HuH-7 (cell line): ENCODE data around the gene SIT1.
A peak's percentile ranks its signal among the peaks of the same experiment; 100 is the strongest.
"Not testable (repeated sequence)": the region's sequence is repeated elsewhere in the genome, so short reads cannot be mapped to it uniquely, and the experiment has no call there.

Experiments
- DNase-seq: peaks from one replicate; pipeline ENCODE4 v3.0.0; 2011; ENCODE audit warnings: low spot score

Gene SIT1

DNA sequence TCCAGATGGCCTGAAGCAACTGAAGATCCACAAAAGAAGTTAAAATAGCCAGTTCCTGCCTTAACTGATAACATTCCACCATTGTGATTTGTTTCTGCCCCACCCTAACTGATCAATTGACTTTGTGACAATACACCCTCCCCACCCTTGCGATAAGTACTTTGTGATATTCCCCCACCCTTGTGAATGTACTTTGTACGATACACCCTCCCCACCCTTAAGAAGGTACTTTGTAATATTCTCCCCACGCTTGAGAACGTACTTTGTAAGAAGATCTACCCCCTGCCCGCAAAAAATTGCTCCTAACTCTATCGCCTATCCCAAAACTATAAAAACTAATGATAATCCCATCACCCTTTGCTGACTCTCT, 13.9 kb downstream of the SIT1 start:
- not testable (repeated sequence) for DNase-seq

- no peak for DNase-seq
These were observed 14.4 kb downstream of the SIT1 start for GRCh38 chr9:35636135-35636876.

GRCh38 chr9:35635730-35636129, 15.0 kb downstream of the SIT1 start:
- DNase-seq = no peak

- DNase-seq = no peak
These were observed 21.1 kb downstream of the SIT1 start for GRCh38 chr9:35629597-35629996.

DNA sequence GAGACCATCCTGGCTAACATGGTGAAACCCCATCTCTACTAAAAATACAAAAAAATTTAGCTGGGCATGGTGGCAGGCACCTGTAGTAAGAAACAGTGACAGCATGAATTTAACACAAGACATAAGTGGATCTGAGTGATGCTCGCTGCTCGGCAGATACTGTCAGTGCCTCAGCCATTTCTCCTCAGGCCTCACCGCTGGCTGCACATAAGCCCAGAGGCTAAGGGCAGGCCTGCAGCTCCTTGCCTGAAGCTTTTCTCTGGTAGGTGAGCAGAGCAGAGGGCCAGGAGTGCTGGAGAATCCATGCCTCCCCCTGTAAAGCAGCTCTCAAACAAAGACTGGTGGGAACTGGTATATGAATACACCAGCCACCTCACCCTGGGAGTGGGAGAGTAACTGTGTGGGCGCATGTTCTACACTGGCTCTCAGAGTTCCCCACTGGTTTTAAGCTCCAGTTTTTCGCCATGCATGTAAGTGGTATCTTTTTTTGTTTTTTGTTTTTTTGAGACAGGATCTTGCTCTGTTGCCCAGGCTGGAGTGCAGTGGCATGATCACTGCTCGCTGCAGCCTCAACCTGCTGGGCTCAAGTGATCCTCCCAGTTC, 22.2 kb downstream of the SIT1 start:
- no peak for DNase-seq

DNA sequence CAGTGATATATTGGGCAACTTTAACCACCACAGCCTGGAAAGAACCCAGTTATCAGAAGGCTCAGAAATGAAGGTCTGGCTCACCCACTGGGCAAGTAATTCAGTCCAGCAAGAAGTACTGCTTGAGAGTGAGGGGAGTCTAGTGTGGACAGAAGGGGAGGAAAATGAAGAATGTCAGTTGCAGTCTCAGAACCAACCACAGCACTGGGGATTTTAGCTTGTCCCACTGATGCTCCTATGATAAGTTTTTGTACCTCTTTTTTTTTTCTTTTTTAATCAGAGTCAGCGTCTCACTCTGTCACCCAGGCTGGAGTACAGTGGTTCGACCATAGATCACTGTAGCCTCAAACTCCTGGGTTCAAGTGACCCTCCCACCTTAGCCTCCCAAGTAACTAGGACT, 23.2 kb downstream of the SIT1 start:
- no peak for DNase-seq

DNA sequence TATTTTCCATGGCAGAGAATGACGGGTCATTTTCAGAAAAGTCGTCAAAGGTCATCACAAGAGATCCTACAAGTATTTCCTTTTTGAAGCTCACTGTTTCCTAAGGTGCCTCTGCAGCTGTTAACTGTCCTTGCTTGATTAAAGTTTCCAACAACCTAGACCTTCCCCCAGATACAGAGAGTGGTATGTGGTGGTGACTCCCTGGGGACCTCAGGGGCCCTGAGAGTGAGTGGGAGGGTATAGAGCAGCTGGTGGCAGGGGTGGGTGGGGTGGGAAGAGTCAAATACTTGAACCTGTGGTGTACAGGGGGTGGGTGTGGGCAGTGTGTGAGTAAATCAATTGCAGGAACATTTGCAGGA, 31.0 kb downstream of the SIT1 start:
- DNase-seq = no peak

DNA sequence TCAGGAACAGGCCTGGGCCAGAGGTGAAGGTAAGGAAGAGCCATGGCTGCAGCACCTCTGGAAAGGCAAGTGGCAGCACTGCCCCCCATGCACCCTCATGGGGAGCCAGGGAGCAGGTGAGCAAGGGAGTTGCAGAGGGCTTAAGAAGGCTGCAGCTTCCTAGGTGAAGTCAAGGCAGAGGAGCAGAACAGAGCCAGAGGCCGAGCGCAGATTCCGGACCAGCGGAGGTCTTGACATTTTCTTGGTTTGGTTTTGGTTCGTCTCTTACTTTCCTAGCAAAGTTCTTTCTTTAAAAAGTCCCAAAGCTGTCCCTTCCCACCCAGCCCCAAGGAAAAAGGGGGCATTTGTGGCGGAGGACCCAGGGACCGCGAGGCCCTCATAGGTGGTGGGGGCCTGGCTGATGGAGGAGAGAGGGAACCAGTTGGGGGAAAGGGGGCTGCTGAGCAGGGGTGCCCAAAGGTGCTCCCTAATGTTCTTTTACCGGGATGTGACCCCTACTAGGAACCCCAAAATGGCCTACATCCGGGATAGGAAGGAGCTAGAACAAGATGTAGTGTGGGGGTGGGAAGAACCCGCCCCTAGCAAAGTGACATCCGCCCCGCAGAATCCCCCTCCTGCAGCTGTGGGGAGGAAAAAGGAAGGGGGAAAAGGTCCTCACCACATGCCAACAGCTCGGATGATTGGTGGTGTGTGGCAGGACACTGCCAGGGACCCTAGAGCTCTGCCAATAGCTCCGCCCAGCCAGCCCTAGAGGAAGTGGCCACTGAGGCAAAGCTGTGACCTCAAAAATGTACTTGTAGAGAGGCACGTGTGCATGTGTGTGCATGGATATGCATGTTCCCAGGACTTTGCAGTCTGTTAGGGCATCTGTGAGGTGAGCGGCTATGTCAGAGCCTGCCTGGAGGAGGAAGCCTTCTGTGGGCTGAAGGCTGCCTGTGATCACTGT, 31.6 kb downstream of the SIT1 start:
- no peak for DNase-seq

- DNase-seq = no peak
These were observed 32.4 kb downstream of the SIT1 start, which contains the start of gene CD72 for GRCh38 chr9:35618325-35618727. TSS of gene CD72 (minus strand) at chr9:35618413. CDS start at chr9:35618303, 110 bp downstream.

- no peak for DNase-seq
These were observed 33.2 kb downstream of the SIT1 start for GRCh38 chr9:35617548-35617947.

DNA sequence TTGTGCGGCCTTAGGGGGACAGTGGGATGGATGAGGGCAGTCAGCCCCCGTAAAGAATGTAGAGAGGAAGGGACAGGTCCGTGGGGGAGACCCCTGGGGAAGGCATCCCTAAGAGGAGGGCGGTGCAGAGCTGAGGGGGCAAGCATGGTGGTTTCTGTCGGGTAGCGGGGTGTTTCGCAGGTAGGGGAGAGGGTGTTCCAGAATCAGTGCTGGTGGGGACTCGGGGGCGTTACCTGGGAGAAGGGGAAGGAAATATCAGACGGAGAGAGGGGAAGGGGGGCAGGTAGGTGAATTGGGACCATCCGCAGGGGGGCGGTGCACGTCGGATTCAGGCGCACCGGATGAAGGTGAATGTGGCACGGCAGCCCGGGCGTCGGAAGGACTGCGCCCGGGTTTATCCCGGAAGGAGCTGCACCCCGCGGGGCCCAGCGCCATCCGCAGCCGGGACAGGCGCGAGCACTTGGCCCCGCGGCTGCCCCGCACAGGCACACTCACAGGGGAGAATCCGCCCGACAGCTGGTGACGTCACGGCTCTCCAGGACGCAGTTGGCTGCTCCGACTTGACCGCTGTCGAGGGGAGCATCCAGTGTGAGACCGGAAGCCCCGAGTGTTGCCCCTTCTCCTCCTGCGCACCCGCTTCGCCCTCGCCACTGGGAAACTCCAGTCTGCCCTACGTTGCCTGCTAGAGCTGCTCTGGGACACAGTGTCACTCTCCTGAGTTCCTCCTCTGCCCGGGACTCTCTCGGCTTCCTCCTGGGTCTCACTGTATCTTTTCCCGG, 33.9 kb downstream of the SIT1 start:
- no peak for DNase-seq

DNA sequence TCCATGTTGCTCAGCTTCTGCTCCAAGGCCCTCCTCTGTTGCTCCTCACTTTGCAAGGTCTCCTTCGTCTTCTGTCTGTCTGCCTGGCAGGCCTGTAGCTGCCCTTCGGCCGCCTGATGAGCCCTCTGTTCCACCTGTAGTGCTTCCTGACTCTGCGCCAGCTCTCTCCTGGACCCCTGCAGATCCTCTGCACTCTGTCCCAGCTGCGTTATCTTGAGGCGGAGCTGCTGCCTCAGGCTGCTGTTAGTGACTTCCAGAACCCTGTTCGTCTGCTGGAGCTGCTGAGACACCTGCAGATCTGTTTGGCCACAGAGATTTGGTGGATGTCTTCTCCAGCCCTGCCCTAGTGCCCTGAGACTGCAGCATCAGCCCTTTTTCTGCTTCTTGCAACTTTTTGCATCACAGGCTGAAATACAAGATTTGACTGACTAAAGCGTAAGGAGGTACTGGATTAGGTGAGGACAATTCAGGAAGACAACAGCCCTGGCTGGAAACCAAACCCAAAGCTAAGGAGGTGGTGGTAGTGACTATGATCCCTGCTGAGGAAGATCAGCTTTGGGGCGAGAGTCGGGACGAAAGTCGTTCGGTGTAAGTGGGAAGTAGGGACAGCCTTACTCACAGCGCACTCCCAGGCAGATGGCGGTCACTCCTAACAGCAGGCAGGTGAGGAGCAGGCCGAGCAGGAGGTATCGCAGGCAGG, 34.6 kb downstream of the SIT1 start:
- DNase-seq = no peak

DNA sequence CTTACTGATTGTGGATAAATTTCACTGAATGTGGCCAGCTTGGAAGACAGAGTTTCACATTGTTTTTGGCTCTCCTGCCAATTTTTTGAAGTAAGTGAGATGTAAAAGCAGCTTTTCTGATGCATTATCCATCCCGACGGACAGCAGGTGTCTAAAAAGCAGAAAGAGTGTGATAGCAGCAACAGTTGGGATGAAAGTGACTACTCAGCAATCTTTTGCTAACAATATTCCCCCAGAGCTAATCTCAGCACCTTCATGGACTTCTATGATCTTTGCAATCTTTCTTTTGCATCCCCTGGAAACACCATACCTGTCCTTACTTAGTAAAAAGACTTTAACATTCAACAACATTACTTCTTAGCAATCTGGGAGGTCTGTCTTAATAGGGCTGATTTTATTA, 37.9 kb downstream of the SIT1 start:
- no peak for DNase-seq

- DNase-seq = not testable (repeated sequence)
These were observed 38.7 kb downstream of the SIT1 start for GRCh38 chr9:35612066-35612465.

DNA sequence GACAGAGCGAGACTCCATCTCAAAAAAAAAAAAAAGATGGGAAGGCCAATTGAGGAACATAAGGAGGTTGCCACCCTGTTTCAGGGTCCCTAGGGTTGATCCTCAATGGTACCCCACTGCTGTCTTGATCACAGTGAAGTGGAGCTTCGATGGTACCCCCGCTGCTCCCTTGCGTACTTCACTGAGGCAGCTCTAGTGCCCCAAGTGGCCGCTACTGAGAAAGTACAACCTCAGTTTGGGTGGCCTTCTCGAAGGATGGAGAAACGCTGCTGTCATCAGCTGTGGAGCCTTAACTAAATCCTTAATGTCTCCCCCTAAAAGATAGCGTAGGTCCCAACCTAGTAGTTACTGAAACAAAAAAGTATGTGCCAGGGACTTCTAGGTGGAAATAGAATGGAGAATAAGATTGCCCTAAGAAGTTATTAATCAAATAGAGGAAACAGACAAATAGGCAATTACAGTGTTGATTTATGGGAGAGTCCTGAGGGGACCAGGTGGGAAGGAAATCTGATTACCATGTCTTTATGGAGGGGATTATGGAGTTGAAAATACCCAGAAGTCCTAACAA, 39.4 kb downstream of the SIT1 start:
- DNase-seq = peak; percentile 81

GRCh38 chr9:35609820-35610163, 40.9 kb downstream of the SIT1 start:
- no peak for DNase-seq

- no peak for DNase-seq
These were observed 41.5 kb downstream of the SIT1 start for GRCh38 chr9:35609001-35609819.

- DNase-seq = no peak
These were observed 42.5 kb downstream of the SIT1 start for GRCh38 chr9:35608221-35608620.

GRCh38 chr9:35606726-35607125, 44.0 kb downstream of the SIT1 start:
- DNase-seq = no peak

GRCh38 chr9:35606138-35606504, 44.6 kb downstream of the SIT1 start:
- DNase-seq = peak; percentile 45
